NCI-H1694 treated with DMSO at 0.1 percent for 48 hours (cell line): ENCODE measurements around the gene C1QTNF1.

ENCODE experiments used
- DNase-seq: peaks from one replicate; lab custom pipeline; 2025; lab: John Stamatoyannopoulos, UW

Gene C1QTNF1

DNA sequence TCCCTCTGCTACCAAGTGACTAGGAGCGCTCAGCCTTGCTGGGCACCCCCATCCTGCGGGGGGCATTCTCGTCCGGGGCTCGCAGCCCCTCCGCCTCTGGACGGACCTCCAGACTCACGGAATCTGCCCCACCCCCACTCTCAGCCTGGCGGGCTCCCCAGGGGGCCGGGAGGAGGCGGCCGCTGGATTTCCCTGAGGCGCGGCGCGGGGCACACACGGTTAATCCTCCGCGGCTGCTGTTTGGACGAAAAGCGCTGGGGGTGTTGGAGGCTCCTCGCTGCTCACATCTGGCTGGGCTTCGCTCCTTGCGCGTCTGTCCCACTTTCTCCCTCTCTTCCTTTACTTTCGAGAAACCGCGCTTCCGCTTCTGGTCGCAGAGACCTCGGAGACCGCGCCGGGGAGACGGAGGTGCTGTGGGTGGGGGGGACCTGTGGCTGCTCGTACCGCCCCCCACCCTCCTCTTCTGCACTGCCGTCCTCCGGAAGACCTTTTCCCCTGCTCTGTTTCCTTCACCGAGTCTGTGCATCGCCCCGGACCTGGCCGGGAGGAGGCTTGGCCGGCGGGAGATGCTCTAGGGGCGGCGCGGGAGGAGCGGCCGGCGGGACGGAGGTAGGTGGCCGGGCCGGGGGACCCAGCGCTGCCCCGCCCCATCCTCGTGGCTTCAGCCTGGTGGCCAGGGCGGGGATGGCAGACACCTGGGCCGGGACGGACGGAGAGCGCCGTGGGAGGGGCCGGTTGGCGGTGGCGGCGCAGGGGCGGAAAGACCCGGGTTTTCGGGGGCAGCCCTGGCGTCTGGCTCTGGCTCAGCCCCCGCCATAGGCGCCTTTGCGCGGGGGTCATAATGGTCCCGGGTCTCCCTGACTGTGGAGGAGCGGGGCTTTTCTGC lies at the start of gene C1QTNF1:
TSS of gene C1QTNF1 (plus strand) at position 284 of the 886 bp plus-strand sequence. CDS start 19,800 bp downstream, outside the sequence.
- no peak for DNase-seq

DNA sequence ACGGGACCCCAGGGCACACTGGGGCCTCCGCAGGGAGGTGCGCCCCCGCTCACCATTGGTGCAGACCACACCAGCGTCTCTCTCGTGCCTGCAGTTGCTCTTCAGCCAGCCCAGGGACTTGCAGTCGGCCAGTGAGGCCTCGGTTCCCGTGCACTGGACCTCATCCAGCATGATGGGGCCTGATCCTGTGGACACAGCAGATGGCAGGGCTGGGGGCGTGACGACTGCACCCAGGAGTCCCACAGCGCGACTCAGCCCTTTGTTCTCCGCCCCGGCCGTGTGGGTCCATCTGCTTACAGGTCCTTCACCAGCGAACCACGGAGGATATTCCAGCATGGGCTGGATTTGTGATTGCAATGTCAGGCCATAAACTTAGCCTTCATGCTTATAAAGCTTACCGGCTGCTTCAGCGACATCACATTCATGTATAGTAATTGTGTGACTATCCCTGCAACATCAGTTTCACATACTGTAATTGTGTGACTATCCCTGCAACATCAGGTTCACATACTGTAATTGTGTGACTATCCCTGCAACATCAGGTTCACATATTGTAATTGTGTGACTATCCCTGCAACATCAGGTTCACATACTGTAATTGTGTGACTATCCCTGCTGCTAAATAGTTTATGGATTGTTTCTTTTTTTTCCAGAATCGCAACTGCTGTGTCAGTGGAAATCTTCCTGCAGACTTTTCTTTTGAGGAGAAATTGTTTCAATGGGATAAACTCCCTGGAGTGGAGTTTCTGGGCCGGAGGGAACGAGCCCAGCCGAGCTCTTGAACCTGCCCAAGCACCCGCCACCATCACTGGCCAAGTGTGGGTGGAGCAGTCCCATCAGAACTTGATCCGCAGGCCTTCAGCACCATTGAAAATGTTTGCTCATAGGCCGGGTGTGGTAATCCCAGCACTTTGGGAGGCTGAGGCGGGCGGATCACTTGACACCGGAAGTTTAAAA lies 49.1 kb upstream of the C1QTNF1 start:
- peak; percentile 41 for DNase-seq

GRCh38 chr17:78976907-78977680 lies 46.9 kb upstream of the C1QTNF1 start:
- DNase-seq: no peak

DNA sequence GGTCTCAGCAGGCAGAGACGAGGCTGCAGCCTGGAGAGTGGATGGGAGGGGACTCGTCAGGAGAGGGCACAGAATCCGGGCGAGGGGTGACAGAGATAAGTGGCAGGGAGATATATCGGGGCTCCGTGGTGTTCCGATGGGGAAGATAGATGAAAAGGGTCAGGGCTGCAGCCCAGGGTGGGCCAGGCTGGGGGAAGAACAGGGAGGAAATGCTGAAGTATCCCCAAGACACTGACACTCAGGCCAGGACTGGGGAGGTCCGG lies 46.4 kb upstream of the C1QTNF1 start:
- no peak for DNase-seq

DNA sequence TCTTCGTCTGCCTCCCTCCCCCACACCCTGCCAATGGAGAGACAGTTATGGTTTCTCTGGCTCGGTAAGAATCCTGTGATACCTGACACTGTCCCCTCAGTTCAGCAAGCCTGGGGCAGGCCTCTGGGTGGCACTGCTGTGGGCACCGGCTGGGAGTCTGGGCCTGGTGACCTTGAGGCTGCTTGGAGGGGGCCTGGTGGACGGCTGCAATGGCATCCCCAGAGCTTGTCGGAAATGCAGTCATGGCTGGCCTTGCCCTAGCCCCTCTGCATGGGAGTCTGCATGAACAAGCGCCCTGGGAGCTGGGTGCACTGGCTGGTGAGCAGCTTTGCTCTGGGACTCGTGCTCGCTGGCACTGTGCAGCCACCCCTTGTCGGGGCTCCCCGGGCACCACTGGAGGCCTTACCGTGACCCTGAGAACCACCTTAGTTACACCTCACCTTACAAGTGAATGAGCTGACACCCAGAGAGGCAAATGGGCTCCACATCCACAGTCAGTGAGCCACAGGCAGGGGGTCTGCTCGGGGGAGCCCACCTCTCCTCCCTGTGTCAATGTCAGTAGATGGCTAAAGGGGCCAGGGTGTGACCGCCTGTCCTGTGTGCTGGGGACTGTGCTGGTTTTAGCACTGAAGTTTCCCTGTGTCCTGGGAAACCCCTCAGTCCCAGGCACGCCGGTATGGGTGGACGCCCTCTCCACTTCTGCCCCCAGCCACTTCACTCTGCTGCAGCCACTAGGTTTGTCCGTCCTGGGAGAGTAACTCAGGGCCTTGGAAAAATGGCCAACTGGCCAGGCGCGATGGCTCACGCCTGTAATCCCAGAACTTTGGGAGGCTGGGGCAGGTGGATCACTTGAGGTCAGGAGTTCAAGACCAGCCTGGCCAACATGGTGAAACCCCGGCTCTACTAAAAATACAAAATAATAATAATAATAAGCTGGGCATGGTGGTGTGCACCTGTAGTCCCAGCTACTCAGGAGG lies 45.7 kb upstream of the C1QTNF1 start:
- no peak for DNase-seq

- no peak for DNase-seq
Measured at GRCh38 chr17:78979780-78980623, 44.0 kb upstream of the C1QTNF1 start, which contains the start of gene LGALS3BP. Gene LGALS3BP (minus strand): TSS chr17:78979923. CDS start chr17:78977191, 2,732 bp downstream.

DNA sequence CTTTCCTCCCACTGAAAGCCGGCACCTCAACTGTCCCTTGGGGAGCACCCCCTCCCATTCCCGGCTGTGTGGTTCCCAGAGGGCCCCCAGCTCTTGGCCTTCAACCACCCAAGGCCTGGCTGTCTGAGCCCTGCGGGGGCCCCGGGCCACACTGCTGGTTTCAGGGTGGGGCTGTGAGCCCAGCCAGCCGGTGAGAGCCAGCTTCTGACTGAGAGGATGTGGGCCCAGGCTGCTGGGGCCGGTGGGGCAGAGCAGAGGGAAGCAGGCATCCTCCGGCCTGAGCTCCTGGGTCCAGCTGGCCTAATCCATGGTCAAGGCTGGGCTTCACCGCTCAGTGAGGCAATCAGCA lies 43.4 kb upstream of the C1QTNF1 start:
- DNase-seq: no peak

DNA sequence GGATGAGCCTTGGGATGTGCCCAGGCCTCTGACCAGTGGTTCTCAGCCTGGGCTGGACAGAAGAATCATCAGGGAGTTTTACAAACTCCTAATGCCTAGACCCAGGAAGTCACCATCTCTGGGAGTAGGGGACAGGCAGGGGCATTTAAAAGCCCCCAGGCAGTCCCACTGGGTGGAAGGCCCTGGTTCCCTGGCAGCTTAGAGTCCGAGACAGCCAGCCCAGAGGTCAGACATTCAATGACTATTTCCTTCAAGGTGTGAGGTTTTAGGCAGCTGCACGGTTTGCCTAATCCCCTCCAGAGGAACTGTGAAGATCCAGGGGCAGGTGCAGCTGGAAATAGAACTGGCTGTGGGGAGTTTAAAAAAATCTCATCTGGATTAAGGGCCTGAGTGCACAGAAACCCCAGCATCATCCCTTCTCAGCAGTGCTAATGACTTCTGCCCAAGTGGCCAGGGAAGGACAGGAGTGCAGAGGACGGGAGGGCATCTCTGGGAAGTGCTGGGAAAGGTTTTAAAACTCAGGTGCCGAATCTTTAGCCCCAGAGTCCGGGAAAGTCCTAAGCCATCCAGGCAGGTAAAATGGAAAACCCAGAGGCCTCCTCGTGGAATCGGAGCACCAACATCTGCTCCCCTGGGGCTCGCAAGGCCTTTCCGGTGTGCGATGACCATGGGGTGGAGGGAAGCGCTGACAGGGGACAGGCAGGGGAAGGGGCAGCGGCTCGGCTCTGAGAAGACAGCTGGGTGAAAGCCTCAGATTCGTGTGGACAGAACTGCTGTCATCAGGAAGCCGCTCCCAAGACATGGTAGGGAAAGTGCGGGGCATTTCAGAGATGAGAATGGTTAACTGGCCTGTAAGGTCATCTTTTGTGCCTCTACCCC lies 42.7 kb upstream of the C1QTNF1 start:
- DNase-seq: no peak

- DNase-seq: no peak
Measured at GRCh38 chr17:78985395-78985794, 38.6 kb upstream of the C1QTNF1 start.

DNA sequence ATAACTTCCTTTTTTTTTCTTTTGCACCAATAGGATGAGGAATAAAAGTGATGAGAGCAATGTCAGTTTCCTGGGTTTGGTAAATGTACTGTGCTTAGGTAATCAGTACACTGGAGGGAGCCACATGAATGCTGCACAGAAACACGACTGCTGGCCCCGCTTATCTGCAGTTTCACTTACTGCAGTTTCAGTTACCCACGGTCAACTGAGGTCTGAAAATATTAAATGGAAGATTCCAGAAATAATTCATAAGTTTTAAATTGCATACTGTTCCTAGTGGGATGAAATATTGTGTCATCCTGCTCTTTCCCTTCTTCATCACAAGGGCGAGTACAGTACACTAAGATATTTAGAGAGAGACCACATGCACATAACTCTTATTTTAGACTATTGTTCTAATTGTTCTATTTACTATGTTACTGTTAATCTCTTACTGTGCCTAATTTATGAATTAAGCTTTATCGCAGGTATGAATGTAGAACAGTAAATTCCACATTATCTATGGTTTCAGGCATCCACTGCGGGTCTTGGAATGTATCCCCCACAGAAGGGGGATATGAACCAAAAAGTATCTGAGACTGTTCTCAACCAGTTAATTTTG lies 37.8 kb upstream of the C1QTNF1 start:
- no peak for DNase-seq

DNA sequence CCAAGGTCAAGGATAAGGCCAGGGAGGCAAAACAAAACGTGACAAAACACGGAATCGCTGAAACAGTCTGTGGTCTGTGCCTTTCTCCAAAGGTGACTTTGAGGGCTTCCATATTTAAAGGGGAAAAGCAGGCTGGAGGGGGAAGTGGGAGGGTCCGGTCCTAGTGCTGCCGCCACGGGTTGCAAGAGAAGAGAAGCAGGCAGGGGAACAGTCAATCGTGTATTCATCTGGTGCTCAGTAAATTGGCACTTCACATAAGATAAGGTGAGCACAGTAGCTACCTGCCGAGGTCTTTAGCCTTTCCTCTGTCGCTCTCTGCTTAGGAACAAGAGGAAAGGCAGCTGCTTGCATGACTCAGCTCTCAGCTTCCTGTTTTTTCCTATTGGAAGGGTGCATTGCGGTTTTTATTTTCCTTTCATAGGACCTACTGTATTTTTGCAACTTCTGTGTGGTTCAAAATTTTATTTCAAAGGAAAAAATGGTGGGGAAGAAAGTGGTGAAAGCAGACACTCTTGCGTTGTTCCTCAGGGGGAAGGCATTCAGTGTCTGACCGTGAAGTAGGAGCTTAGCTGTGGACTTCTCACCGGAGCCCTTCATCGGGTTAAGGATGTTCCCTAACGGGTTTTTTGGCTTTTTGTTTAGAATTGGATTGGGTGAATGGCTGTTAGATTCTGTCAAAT lies 37.2 kb upstream of the C1QTNF1 start:
- DNase-seq: no peak

GRCh38 chr17:78988152-78988551 lies 35.8 kb upstream of the C1QTNF1 start:
- DNase-seq: no peak

DNA sequence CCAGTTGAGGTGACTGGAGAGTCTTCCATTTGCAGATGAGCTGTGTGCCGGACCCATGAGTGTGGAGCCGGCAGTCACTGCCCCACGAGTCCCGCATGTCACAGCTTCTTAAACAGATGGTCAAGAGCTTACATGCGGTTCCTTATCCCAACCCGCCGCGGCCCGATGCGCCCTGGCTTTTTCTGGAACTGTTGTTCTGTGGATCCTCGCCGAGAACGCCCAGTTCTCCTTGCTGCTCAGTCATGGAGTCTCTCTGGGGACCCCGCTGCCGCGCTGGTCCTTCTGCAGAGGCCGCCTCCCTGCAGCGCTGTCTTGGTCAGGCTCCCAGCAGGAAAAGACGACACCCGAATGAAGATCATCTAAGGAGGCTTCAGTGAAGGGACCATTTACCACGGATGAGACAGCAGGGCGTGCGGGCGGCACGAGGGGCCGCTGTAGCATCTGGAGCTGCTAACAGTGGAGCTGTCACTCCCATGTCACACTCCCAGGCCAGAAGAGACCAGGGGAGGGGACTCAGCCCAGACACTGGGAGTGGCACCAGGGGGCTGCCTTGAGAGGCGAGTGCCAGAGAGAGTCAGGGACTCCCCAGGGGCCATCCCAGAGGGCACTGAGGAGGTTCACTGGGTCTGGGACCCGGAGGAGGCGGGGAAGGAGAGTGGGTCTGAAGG lies 33.5 kb upstream of the C1QTNF1 start:
- DNase-seq: no peak

DNA sequence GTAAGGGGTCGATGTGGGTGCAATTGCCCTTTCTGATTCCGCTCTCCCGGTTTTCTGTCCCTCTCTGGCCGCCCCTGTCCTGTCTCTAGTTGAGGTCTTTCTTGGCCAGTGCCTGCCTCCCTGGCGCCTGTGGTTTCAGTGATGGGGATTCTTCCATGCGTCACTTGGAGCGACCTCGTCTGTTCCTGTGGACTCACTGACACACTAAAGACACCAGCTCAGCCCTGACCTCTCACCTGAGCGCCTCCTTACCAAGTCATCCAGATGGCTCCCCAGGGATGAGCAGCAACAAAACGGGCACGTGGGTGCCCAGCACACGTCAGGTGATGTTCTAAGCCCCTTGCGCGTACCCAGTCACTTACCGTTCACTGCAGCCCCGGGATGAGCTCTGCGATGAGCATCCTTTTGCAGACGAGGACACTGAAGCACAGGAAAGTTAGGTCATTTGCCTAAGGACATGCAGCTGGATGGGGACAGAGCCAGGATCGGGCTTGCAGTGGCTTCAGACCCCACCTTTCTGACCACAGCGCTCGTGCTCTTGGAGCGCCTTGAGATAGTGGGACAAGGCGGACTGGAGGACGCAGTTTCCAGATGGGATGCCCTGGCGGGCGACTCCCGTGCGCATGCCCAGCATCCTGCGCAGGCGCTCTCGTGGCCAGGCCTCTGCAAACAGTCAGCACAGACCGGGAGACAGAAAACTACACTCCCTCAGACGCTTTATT lies 32.8 kb upstream of the C1QTNF1 start:
- DNase-seq: no peak

- DNase-seq: no peak
Measured at GRCh38 chr17:78991906-78992532, 31.9 kb upstream of the C1QTNF1 start.

DNA sequence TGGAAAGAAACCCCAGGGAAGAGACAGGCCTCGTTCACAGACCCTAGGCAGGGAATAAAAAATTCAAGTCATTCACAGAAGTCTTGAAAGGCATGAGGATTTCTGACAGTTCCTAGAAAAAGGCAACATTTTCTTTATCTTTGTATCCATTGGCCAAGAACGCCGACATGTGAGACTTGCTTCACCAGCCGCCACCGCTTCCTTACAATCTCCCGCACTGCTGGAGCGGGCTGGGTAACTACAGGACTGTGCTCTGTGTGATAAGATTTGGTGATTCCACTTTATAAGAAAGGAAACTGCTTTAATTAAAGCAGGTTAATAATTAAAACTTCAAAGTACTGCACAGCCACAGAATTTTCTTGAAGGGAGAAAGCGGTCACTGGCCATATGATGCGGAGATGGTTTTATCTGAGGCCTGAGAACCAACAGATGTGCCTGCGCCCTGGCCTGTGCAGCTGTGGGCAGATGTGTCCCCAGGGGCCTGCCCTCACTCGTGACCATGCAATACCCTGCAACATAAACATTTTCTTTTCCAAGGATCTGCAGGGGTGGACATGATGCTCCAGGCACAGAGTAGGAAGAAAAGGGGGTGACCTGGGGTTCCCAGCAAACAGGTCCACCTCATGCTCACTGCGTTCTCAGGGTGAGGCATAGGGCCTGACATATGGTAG lies 31.3 kb upstream of the C1QTNF1 start:
- no peak for DNase-seq
